Gastroesophageal sphincter (tissue), 4 donors: ENCODE data around the gene KIF16B. TPM values are rescaled to one million over a fixed set of nuclear protein-coding genes. Genes with fewer than 3 reads are reported as not detected.

ENCODE experiments used
- ATAC-seq: fragments of 150-250 bp; one replicate; pipeline ENCODE4 v1.9.1; 2016; ENCODE audit warnings: mild to moderate bottlenecking, moderate library complexity
- H3K27ac ChIP-seq, 4 donors: fragments of 200-600 bp; sonication (generic) in 3 of 4; 1 replicate in 3 of 4; 2 replicates in 1 of 4; pipeline ENCODE4 v1.5.1; 2016 to 2019
- H3K27me3 ChIP-seq: fragments of 200-600 bp; sonication (generic); one replicate; pipeline ENCODE4 v1.5.1; 2019
- H3K36me3 ChIP-seq, 2 donors: fragments of 200-600 bp; sonication (generic); one replicate each; pipeline ENCODE4 v1.5.1; 2019; ENCODE audit warnings: control low read depth in 1 of 2
- H3K4me1 ChIP-seq, 3 donors: fragments of 200-600 bp; sonication (generic); 1 replicate in 2 of 3; 2 replicates in 1 of 3; pipeline ENCODE4 v1.5.1; 2016 to 2019; ENCODE audit warnings: control low read depth in 2 of 3
- H3K4me3 ChIP-seq, 2 donors: fragments of 200-600 bp; sonication (generic); one replicate each; pipeline ENCODE4 v1.5.1; 2019; ENCODE audit warnings: mild to moderate bottlenecking in 1 of 2, moderate library complexity in 1 of 2
- H3K9me3 ChIP-seq, 3 donors: fragments of 200-600 bp; sonication (generic); one replicate each; pipeline ENCODE4 v1.5.1; 2017 to 2019; ENCODE audit warnings: control low read depth in 2 of 3
- CTCF ChIP-seq, 4 experiments: fragments of 200-600 bp in 2 of 4; fragments of 450-650 bp in 2 of 4; sonication (generic) in 1 of 4; IDR thresholded peaks; one replicate each; pipeline ENCODE4 v1.5.1; 2017 to 2019; ENCODE audit warnings: antibody characterized with exemption in 4 of 4, mild to moderate bottlenecking in 2 of 4, moderate library complexity in 2 of 4
- EP300 ChIP-seq: sonication (generic); formaldehyde crosslinking; IDR thresholded peaks from one replicate; pipeline ENCODE4 v1.6.1; 2017; ENCODE audit warnings: antibody characterized with exemption, mild to moderate bottlenecking
- POLR2A ChIP-seq, 2 donors: fragments of 450-650 bp; IDR thresholded peaks; one replicate each; pipeline ENCODE4 v1.6.1; 2017; ENCODE audit warnings: antibody characterized with exemption in 2 of 2, mild to moderate bottlenecking in 2 of 2, moderate library complexity in 1 of 2
- POLR2AphosphoS5 ChIP-seq: sonication (generic); formaldehyde crosslinking; IDR thresholded peaks from one replicate; pipeline ENCODE4 v1.6.1; 2017; ENCODE audit warnings: antibody characterized with exemption
- WGBS, 2 donors: methylation state at CpG; one replicate each; pipeline ENCODE4 v1.1.5; 2018; ENCODE audit warnings: low coverage in 1 of 2; 5-methylcytosine and 5-hydroxymethylcytosine counted together
- total RNA-seq, 4 donors: library from RNA; depleted of rRNA; stranded (reverse); fragments of >200 nt; gene quantifications; one replicate each; pipeline ENCODE4 v1.1.0, GENCODE V29; 2016

Gene KIF16B
- total RNA-seq, 4 donors from 2014 or later = 15.9 to 26.6 (median 22.2) TPM

DNA sequence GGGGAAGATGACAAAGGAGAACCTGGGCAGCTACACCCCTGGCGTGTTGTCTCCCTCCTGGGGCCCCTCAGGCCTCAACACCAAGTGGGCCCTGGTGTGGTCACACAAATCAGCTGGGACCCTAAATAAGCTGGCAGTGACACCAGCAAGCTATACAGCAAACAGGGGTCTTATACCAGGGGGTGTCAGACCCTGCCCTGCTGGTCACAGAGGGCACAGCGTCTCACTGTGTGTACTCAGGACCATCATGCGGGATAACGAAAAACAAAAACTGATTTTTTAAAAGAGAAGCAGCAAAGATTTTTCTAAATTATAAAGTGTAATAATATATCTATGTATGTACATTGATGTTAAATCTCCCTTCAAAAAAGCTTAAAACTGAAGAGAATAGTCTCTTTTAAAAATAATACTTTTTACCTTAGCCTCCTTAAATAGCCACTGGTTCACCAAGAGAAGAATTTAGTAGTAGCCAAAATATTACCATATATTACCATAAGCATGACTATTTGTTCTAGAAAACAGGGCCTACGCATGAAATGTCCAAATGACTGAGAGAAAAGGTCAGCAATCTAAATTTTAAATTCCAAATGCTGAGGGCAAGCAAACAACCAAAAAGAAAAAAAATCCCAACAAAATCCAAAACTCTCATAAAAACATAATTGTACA, 220.4 kb downstream of the KIF16B start:
- ATAC-seq = no peak
- Histone ChIP-seq H3K36me3 (peaks cover 0 to 25% of the 10 kb centered on the region in 2 donors), H3K4me3 (no peak overlapping the region), H3K4me1 (no peaks in the 10 kb centered on the region), H3K27me3 (no peaks in the 10 kb centered on the region), H3K9me3 (no peaks in the 10 kb centered on the region), H3K27ac (no peak overlapping the region)
- no peak for TF ChIP-seq EP300
- TF ChIP-seq CTCF (IDR thresholded peaks at IDR 0.05) = no peak
- no peak for TF ChIP-seq POLR2AphosphoS5
- no peak for TF ChIP-seq POLR2A (IDR thresholded peaks at IDR 0.05)
- 98% methylated on average over 5 of the region's 5 CpGs for WGBS, 2 donors

GRCh38 chr20:16352321-16352720, 220.9 kb downstream of the KIF16B start:
- no peak for ATAC-seq
- Histone ChIP-seq H3K36me3 (peaks cover 0 to 25% of the 10 kb centered on the region in 2 donors), H3K27ac (no peak overlapping the region), H3K4me1 (no peaks in the 10 kb centered on the region), H3K27me3 (no peaks in the 10 kb centered on the region), H3K4me3 (no peak overlapping the region), H3K9me3 (no peaks in the 10 kb centered on the region)
- whole genome bisulfite sequencing, 2 donors = 60 to 68% methylated on average over 1 to 4 of the region's 4 CpGs
- TF ChIP-seq EP300 (no peak), CTCF (IDR thresholded peaks at IDR 0.05) (no peak), POLR2A (IDR thresholded peaks at IDR 0.05) (no peak), POLR2AphosphoS5 (no peak)

- no peak overlapping the region for H3K27ac ChIP-seq
- 95 to 100% methylated on average over 6 of the region's 9 CpGs for WGBS, 2 donors
- peaks cover 0 to 27% of the 10 kb centered on the region in 2 donors for H3K36me3 ChIP-seq
- no peak overlapping the region for H3K4me3 ChIP-seq
- no peaks in the 10 kb centered on the region for H3K4me1 ChIP-seq
- H3K9me3 ChIP-seq = no peaks in the 10 kb centered on the region
- H3K27me3 ChIP-seq = no peaks in the 10 kb centered on the region
- no peak for TF ChIP-seq CTCF (IDR thresholded peaks at IDR 0.05)
- TF ChIP-seq POLR2AphosphoS5 = no peak
- TF ChIP-seq EP300 = no peak
- no peak for TF ChIP-seq POLR2A (IDR thresholded peaks at IDR 0.05)
- ATAC-seq = no peak
Observed at GRCh38 chr20:16351415-16351814, 221.8 kb downstream of the KIF16B start.

- 86% methylated on average over 6 of the region's 11 CpGs; no CpG with 5 or more reads in 1 of the 2 donors for WGBS, 2 donors
- peaks cover 0 to 30% of the 10 kb centered on the region in 2 donors for H3K36me3 ChIP-seq
- ATAC-seq = no peak
Observed at GRCh38 chr20:16350465-16350864, 222.8 kb downstream of the KIF16B start.

More at GRCh38 chr20:16350465-16350864, 222.8 kb downstream of the KIF16B start:
- no peak overlapping the region for H3K4me3 ChIP-seq
- no peaks in the 10 kb centered on the region for H3K9me3 ChIP-seq
- no peaks in the 10 kb centered on the region for H3K27me3 ChIP-seq
- TF ChIP-seq POLR2AphosphoS5 (no peak), CTCF (IDR thresholded peaks at IDR 0.05) (no peak), POLR2A (IDR thresholded peaks at IDR 0.05) (no peak), EP300 (no peak)
- no peak overlapping the region for H3K27ac ChIP-seq
- no peaks in the 10 kb centered on the region for H3K4me1 ChIP-seq
